Endodermal cell (in vitro differentiated cells): ENCODE data around the gene SCD5. TPM values are rescaled to one million over a fixed set of nuclear protein-coding genes. Genes with fewer than 3 reads are reported as not detected.

Experiments used
- DNase-seq: peaks from one replicate; pipeline ENCODE4 v3.0.0-alpha.2; 2017
- H3K27ac ChIP-seq: 2 replicates; pipeline ENCODE4 v1.5.1; 2013; ENCODE audit warnings: mild to moderate bottlenecking, low read depth, low read length, moderate library complexity
- H3K27me3 ChIP-seq: 2 replicates; pipeline ENCODE4 v1.6.1; 2013; ENCODE audit warnings: mild to moderate bottlenecking, low read length, moderate library complexity; ENCODE audit not compliant: insufficient read depth, control insufficient read depth, poor library complexity, severe bottlenecking
- H3K36me3 ChIP-seq: 2 replicates; pipeline ENCODE4 v1.7.0; 2013; ENCODE audit warnings: mild to moderate bottlenecking, low read length, moderate library complexity; ENCODE audit not compliant: control insufficient read depth, insufficient read depth
- H3K4me1 ChIP-seq: one replicate; pipeline ENCODE4 v1.7.0; 2013; ENCODE audit warnings: low read length; ENCODE audit not compliant: control insufficient read depth, insufficient read depth
- H3K4me3 ChIP-seq: 2 replicates; pipeline ENCODE4 v1.5.1; 2013; ENCODE audit warnings: mild to moderate bottlenecking, low read length, moderate library complexity
- H3K9ac ChIP-seq: 2 replicates; pipeline ENCODE4 v1.6.1; 2013; ENCODE audit warnings: mild to moderate bottlenecking, low read length, moderate library complexity; ENCODE audit not compliant: poor library complexity, severe bottlenecking; ENCODE audit errors: extremely low read depth
- H3K9me3 ChIP-seq: 2 replicates; pipeline ENCODE4 v1.6.1; 2013; ENCODE audit warnings: mild to moderate bottlenecking, low read length, moderate library complexity; ENCODE audit not compliant: control insufficient read depth
- H3K27ac Mint-ChIP-seq: 2 replicates; pipeline ENCODE4 v1.8.0; 2020; ENCODE audit warnings: mixed read lengths
- H3K27me3 Mint-ChIP-seq: 2 replicates; pipeline ENCODE4 v1.8.0; 2021; ENCODE audit warnings: mild to moderate bottlenecking, mixed read lengths; ENCODE audit not compliant: insufficient read depth
- H3K36me3 Mint-ChIP-seq: 2 replicates; pipeline ENCODE4 v1.8.0; 2020; ENCODE audit warnings: low read depth, mixed read lengths
- H3K4me1 Mint-ChIP-seq: 2 replicates; pipeline ENCODE4 v1.8.0; 2020; ENCODE audit warnings: mixed read lengths
- H3K4me3 Mint-ChIP-seq: 2 replicates; pipeline ENCODE4 v1.8.0; 2020; ENCODE audit warnings: mild to moderate bottlenecking, moderate library complexity, mixed read lengths
- H3K9me3 Mint-ChIP-seq: 2 replicates; pipeline ENCODE4 v1.8.0; 2020; ENCODE audit warnings: mild to moderate bottlenecking, mixed read lengths
- CTCF ChIP-seq: fragments of 200-600 bp; sonication (generic); conservative IDR thresholded peaks from 2 replicates; pipeline ENCODE4 v1.5.0; 2021; ENCODE audit warnings: antibody characterized with exemption, mild to moderate bottlenecking
- WGBS, 2 experiments: methylation state at CpG; one replicate each; pipeline versions ENCODE4 v1.1.5 to v1.1.7; 2013; ENCODE audit warnings: missing lambda C conversion rate in 2 of 2, mixed read lengths in 1 of 2; ENCODE audit not compliant: insufficient coverage in 1 of 2, insufficient read length in 1 of 2; 5-methylcytosine and 5-hydroxymethylcytosine counted together
- total RNA-seq, 2 donors: library from RNA; stranded (reverse); fragmentation: NEBNext Ultra II Directional in 1 of 2; extraction: Animal tissue kit (Norgen Biotek cat#: 25700) in 1 of 2; gene quantifications; 2 replicates in 1 of 2; 3 replicates in 1 of 2; pipeline ENCODE4 v1.2.1, GENCODE V29; 2021

SCD5 gene
- total RNA-seq, 2 donors from 2014 or later = 3.2 to 5.2 TPM

- peak; percentile 81 for DNase-seq
- H3K36me3 ChIP-seq = no peaks in the 10 kb centered on the region
- peak overlapping the region; percentile 62 for H3K4me3 Mint-ChIP-seq
- WGBS, 2 experiments = 0 to 1% methylated on average over 10 to 47 of the region's 47 CpGs
- H3K4me3 ChIP-seq = peak overlapping the region; percentile 86
- peaks cover 15% of the 10 kb centered on the region for H3K4me1 Mint-ChIP-seq
- TF ChIP-seq CTCF = no peak
- H3K9ac ChIP-seq = peak overlapping the region; percentile 40
- H3K36me3 Mint-ChIP-seq = no peaks in the 10 kb centered on the region
- H3K27ac ChIP-seq = no peak overlapping the region
- peak overlapping the region; percentile 10 for H3K27ac Mint-ChIP-seq
- peaks cover 96% of the 10 kb centered on the region for H3K27me3 Mint-ChIP-seq
- H3K9me3 Mint-ChIP-seq = peaks cover 2% of the 10 kb centered on the region
- peaks cover 100% of the 10 kb centered on the region for H3K27me3 ChIP-seq
- no peaks in the 10 kb centered on the region for H3K9me3 ChIP-seq
- no peaks in the 10 kb centered on the region for H3K4me1 ChIP-seq
Measured at GRCh38 chr4:82797405-82798111, 1.0 kb downstream of the SCD5 start.

GRCh38 chr4:82797040-82797404 is 1.6 kb downstream of the SCD5 start:
- WGBS, 2 experiments = 8 to 9% methylated on average over 2 to 6 of the region's 6 CpGs
- Histone ChIP-seq H3K4me3 (peak overlapping the region; percentile 86), H3K27me3 (peaks cover 100% of the 10 kb centered on the region), H3K9me3 (no peaks in the 10 kb centered on the region), H3K36me3 (no peaks in the 10 kb centered on the region), H3K27ac (no peak overlapping the region), H3K4me1 (no peaks in the 10 kb centered on the region), H3K9ac (no peak overlapping the region)
- Mint-ChIP-seq H3K4me1 (peaks cover 15% of the 10 kb centered on the region), H3K36me3 (no peaks in the 10 kb centered on the region), H3K9me3 (peaks cover 2% of the 10 kb centered on the region), H3K4me3 (peak overlapping the region; percentile 62), H3K27me3 (peaks cover 96% of the 10 kb centered on the region), H3K27ac (no peak overlapping the region)
- no peak for DNase-seq
- no peak for TF ChIP-seq CTCF

GRCh38 chr4:82792912-82793649 is 5.5 kb downstream of the SCD5 start:
- no peaks in the 10 kb centered on the region for H3K4me1 ChIP-seq
- Mint-ChIP-seq H3K4me3 (no peak overlapping the region), H3K9me3 (peaks cover 7% of the 10 kb centered on the region), H3K4me1 (peaks cover 30% of the 10 kb centered on the region), H3K36me3 (no peaks in the 10 kb centered on the region), H3K27me3 (peaks cover 98% of the 10 kb centered on the region), H3K27ac (no peak overlapping the region)
- WGBS, 2 experiments = 34 to 69% methylated on average over 3 to 6 of the region's 6 CpGs
- H3K9me3 ChIP-seq = peaks cover 3% of the 10 kb centered on the region
- DNase-seq = peak; percentile 20
- no peak overlapping the region for H3K4me3 ChIP-seq
- no peak overlapping the region for H3K27ac ChIP-seq
- H3K27me3 ChIP-seq = peaks cover 98% of the 10 kb centered on the region
- H3K36me3 ChIP-seq = no peaks in the 10 kb centered on the region
- no peak for TF ChIP-seq CTCF
- H3K9ac ChIP-seq = no peak overlapping the region
